IPS-15b (cell line): ENCODE measurements around the gene PLPP2.
A peak's percentile ranks its signal among the peaks of the same experiment; 100 is the strongest.

ENCODE experiments used
- H3K27me3 ChIP-seq: one replicate; pipeline ENCODE4 v1.6.1; 2013; ENCODE audit warnings: low read length; ENCODE audit not compliant: control insufficient read depth, insufficient read depth
- H3K36me3 ChIP-seq: one replicate; pipeline ENCODE4 v1.6.1; 2013; ENCODE audit warnings: low read length; ENCODE audit not compliant: control insufficient read depth, insufficient read depth
- H3K4me1 ChIP-seq: one replicate; pipeline ENCODE4 v1.6.1; 2013; ENCODE audit warnings: mild to moderate bottlenecking, low read length; ENCODE audit not compliant: control insufficient read depth, insufficient read depth
- H3K4me3 ChIP-seq: one replicate; pipeline ENCODE4 v1.5.1; 2013; ENCODE audit warnings: low read depth, low read length
- H3K9ac ChIP-seq: one replicate; pipeline ENCODE4 v1.6.1; 2013; ENCODE audit warnings: low read depth, mild to moderate bottlenecking, low read length
- H3K9me3 ChIP-seq: one replicate; pipeline ENCODE4 v1.6.1; 2013; ENCODE audit warnings: mild to moderate bottlenecking, low read length; ENCODE audit not compliant: control insufficient read depth, insufficient read depth

PLPP2 gene

DNA sequence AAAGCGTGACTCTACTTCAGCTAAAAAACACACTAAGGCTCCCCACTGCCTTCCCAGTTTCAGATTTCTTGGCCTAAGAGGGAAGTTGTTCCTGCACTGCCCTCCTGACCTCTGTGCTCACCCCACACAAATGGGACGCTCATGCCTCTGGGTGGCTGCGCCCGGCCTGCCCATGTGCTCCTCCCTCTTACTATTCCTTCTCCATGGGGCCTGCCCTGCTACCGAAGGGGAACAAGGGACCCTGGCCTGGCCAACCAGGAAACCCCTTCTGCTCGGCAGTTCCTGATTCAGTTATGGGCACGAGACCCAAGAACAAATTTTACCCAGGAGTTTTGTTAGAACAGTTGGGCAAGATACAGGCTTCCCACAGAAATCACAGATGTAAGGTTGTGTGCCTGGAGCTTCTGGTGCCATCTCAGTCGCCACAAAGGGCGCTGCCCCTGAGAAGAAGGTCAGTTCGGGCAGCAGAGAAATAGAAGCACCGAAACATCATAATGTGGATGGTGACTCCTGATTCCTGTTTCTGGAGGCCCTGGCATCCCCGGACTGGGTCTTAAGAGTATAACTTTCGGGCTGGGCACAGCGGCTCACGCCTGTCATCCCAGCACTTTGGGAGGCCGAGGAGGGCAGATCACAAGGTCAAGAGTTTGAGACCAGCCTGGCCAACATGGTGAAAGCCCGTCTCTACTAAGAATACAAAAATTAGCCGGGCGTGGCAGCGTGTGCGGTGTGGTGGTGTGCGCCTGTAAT, 5.4 kb upstream of the PLPP2 start:
- Histone ChIP-seq H3K4me3 (no peak overlapping the region), H3K4me1 (peaks cover 8% of the 10 kb centered on the region), H3K9ac (no peak overlapping the region), H3K36me3 (no peaks in the 10 kb centered on the region), H3K9me3 (no peaks in the 10 kb centered on the region), H3K27me3 (peaks cover 12% of the 10 kb centered on the region)

DNA sequence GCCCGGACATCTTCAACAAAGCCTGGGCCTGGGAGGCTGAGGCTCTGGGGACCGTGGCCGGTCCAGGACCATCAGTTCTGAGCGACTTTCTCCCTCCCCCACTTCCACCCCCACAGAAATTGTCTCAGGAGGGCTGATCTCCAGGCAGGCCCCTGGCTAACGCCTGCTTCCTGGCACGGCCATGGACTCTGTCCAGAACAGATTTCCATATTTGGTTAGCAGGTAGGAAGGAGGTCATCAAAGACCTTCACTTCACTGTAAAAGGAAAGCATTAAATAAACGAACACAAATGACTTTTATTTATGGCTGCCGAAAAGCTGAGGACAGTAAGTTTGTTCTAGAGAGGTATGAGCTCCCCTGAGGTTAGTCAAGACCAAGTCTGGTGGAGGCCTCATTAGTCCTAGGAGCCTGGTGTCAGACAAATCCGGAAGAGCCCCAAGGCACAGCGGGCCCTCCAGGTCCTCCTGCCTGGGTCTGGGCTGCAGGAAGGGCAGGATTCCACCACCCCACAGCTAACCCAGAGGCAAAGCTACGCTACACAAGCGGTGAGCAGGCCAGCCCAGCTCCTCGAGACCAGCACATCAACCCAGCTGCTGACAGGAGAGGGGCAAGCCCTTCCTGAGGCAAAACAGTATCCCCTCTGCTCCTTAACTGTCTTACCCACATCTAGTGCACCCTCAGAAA, 4.6 kb upstream of the PLPP2 start:
- H3K4me3 ChIP-seq: no peak overlapping the region
- peaks cover 8% of the 10 kb centered on the region for H3K4me1 ChIP-seq
- no peaks in the 10 kb centered on the region for H3K36me3 ChIP-seq
- peaks cover 12% of the 10 kb centered on the region for H3K27me3 ChIP-seq
- H3K9ac ChIP-seq: peak overlapping the region; percentile 76
- no peaks in the 10 kb centered on the region for H3K9me3 ChIP-seq

DNA sequence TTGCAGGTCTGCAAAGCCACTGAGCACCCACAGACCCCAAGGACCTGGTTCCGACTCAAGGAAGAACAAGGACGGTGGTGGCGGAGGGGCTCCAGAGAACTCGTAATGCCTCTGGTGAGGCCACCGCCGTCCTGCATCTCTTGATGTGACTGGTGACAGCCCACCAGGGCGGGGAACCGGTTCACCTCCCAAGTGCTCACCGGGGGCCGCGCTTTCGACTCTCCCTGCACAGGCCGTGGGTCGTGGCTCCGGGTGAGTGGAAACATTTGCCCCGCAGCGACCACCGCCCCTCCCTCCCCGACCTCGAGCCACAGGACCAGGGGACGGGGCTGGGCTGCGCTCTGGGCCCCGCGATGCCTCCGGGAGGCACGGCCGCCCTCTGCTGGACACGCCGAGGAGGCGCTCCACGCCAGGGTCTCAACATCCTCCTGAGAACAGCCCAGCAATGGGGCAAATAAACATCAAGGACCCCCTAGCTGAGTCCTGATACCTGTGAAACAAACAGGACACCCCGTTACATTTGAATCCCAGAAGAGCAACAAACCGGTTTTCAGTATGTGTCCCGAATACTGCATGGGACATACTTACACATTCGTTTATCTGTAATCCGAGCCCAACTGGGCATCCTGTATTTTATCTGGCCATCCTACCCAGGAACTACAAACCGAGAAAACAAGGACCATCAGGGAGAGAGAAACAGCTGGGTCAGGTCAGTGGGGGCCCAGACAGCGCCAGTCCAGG, 3.9 kb upstream of the PLPP2 start:
- Histone ChIP-seq H3K9ac (peak overlapping the region; percentile 76), H3K4me1 (peaks cover 8% of the 10 kb centered on the region), H3K9me3 (no peaks in the 10 kb centered on the region), H3K36me3 (no peaks in the 10 kb centered on the region), H3K27me3 (peaks cover 12% of the 10 kb centered on the region), H3K4me3 (peak overlapping the region; percentile 52)

DNA sequence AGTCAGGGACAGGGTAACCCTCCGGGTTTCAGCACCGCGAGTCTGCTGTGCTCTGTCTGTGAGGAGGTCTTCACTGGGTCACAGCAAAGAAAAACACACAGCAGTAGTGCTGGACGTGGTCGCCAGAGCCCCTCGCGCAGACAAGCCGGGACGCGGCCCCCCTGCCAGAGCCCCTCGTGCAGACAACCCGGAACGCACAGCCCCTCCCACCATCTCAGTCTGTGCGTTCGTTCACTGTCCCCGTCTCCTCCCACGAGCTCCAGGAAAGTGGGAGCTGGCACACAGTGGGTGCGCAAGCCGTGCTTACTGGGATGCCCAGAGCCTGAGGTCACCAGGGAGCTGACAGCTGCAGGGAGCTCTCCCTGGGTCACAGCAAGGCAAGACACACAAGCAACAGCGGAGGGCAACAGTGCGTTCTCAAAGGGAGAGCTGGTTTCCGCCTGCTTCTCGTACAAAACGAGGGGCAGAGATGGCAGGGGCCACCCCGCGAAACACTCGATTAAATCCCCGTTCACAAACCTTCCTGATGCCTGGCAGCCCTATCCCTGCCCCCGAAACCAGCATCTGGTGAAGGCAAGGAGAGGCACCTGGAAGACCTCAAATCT, 3.2 kb upstream of the PLPP2 start:
- H3K36me3 ChIP-seq: no peaks in the 10 kb centered on the region
- peak overlapping the region; percentile 52 for H3K4me3 ChIP-seq
- H3K4me1 ChIP-seq: peaks cover 8% of the 10 kb centered on the region
- H3K27me3 ChIP-seq: peaks cover 12% of the 10 kb centered on the region
- H3K9ac ChIP-seq: peak overlapping the region; percentile 73
- no peaks in the 10 kb centered on the region for H3K9me3 ChIP-seq

DNA sequence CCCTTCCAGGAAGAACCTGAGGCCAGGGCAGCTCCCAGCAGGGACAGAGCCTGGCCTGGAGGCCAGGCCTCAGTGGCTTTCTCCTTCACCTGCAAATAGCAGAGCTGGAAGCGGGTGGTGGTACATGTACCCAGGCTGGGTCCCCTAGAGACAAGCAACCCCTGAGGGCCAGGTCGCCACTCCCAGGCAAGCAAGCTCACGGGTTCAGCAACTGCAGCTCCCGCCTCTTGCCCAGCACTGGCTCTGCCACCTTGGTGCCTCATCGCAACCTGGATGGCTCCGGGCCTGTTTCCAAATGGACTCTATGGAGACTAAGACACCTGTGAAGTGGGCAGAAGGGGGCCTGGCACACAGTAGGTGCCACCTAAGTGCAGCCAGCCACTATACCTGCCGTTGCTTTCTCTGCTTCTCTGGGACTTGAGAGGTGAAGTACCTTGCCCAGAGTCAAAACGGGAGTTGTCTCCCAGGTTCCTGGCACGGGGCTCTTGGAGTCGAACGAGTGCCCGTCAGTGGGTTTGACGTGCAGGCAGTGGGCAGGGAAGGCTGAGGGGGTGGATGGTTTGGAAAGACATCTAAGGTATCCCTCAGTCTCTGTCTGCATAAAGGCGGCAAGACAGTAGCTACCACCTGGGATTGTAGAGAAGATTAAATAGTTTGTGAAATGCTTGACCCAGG, 2.4 kb upstream of the PLPP2 start:
- Histone ChIP-seq H3K9me3 (no peaks in the 10 kb centered on the region), H3K4me3 (no peak overlapping the region), H3K36me3 (no peaks in the 10 kb centered on the region), H3K4me1 (peaks cover 11% of the 10 kb centered on the region), H3K9ac (no peak overlapping the region), H3K27me3 (peaks cover 12% of the 10 kb centered on the region)

DNA sequence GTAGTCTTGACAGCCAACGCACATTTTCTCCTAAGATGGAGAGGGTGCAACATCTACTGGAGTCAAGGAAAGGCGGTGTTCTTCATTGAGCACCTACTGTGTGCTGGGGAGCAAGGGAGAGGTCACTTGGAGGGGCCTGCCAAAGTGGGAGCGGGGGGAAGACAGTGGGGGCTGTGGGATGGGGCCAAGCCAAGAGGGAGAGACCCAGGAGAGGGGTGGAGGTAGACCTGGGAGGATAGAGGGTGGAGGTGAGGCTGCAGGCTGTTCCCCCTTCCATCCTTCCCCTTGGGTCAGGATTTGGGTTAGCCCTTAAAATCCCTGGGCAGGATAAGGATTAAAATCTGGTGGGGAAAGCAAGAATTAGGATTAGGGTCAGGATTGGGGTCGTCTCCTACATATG, 1.7 kb upstream of the PLPP2 start:
- Histone ChIP-seq H3K36me3 (no peaks in the 10 kb centered on the region), H3K27me3 (peaks cover 12% of the 10 kb centered on the region), H3K9ac (no peak overlapping the region), H3K4me1 (peaks cover 12% of the 10 kb centered on the region), H3K9me3 (no peaks in the 10 kb centered on the region), H3K4me3 (no peak overlapping the region)

DNA sequence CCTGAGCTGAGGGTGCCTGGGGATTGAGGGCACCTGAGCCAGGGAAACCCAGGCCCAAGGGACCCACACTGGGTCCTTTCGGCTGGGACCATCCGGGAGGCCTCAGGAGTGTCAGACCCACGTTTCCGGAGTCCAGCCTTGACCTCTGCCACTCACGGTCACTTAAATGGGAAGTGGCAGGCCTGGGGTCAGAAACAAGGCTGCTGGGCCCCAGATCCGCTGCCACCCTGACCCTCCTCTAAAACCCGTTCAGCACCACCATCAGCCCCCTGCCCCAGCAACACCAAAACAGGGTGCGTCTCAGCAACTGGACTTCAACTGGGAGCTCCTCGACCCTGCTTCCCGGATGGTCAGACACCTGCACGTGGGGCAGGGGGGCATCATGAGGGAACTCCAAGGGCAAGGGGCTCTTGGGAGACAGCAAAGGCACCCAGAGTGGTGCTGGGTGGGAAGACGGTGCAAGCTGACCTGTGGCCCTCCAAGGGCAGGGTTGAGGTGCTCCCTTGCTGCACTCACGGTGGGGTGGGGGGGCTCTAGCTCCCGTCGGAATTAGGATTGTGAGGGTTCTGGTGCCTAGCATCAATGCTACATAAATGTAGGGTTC, 1.2 kb upstream of the PLPP2 start:
- H3K4me1 ChIP-seq: peaks cover 12% of the 10 kb centered on the region
- peaks cover 12% of the 10 kb centered on the region for H3K27me3 ChIP-seq

DNA sequence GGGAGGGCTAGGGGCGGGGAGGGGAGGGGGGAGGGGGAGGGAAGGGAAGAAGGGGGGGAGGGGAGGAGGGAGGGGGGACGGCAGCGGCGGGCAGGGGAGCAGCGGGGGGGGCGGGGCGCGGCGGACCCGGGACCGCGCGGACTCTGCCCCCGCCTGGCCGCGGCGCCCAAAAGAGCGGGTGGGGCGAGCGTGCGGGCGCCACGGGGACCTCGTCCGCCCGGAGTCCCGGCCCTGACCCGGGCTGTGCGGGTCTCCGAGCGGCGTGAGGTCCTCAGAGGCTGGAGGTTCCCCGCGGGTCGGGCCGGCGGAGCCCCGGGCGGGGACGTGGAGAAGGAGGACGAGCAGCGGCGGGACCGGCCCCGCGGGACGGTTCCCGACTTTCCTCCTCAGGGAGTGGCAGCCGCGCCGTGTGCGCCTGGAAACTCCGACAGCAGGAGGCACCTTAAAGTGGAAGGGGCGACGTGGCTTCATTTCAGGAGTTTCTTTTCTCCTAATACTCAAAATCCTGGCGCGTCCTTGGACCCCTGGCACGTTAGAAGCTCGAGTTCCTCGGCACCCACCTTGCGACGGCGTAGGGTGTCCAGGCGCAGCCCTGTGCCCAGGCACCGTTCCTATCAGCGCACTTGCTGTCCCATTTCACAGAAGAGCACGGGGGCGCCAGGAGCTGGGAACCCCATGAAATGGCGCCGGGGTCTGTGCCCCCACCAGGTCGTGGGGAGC, 518 bp upstream of the PLPP2 start:
- Histone ChIP-seq H3K9ac (no peak overlapping the region), H3K36me3 (no peaks in the 10 kb centered on the region), H3K4me3 (no peak overlapping the region), H3K9me3 (no peaks in the 10 kb centered on the region), H3K27me3 (peaks cover 12% of the 10 kb centered on the region), H3K4me1 (peaks cover 12% of the 10 kb centered on the region)

More for the DNA sequence above, 1.2 kb upstream of the PLPP2 start:
- H3K36me3 ChIP-seq: no peaks in the 10 kb centered on the region
- no peak overlapping the region for H3K4me3 ChIP-seq
- no peaks in the 10 kb centered on the region for H3K9me3 ChIP-seq
- H3K9ac ChIP-seq: no peak overlapping the region

DNA sequence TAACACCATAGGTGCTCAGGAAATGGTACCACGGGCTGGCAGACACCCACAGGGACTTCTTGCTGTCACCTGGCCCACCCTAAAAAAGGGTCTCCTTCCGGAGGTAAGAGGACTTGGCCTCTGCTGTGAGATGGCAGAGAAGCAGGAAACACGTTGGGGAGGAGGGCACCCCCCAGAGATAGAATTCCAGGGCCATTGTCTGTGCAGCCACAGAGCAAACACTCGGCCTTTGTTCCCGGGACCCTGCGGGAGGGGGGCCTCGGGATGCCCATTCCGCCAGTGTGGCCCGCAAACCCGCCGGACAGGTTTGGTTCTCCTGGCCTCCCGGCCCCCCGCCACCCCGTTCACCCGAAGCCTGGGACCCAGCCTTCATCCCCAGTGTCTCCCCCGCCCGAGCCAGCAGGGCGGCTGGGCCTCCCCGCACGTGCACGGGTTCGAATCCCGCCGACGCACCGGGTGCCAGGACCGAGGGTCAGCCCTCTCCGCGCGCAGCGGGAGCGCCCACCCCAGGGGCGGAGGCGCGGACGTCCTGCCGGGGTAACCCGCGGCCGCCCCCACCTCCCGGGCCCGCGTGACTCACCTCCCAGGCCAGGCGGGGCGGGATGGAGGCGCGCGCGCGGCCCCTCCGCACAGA, 714 bp downstream of the PLPP2 start:
- H3K27me3 ChIP-seq: peaks cover 12% of the 10 kb centered on the region
- peaks cover 11% of the 10 kb centered on the region for H3K4me1 ChIP-seq
- H3K4me3 ChIP-seq: peak overlapping the region; percentile 16
- H3K36me3 ChIP-seq: no peaks in the 10 kb centered on the region
- no peaks in the 10 kb centered on the region for H3K9me3 ChIP-seq
- peak overlapping the region; percentile 60 for H3K9ac ChIP-seq

DNA sequence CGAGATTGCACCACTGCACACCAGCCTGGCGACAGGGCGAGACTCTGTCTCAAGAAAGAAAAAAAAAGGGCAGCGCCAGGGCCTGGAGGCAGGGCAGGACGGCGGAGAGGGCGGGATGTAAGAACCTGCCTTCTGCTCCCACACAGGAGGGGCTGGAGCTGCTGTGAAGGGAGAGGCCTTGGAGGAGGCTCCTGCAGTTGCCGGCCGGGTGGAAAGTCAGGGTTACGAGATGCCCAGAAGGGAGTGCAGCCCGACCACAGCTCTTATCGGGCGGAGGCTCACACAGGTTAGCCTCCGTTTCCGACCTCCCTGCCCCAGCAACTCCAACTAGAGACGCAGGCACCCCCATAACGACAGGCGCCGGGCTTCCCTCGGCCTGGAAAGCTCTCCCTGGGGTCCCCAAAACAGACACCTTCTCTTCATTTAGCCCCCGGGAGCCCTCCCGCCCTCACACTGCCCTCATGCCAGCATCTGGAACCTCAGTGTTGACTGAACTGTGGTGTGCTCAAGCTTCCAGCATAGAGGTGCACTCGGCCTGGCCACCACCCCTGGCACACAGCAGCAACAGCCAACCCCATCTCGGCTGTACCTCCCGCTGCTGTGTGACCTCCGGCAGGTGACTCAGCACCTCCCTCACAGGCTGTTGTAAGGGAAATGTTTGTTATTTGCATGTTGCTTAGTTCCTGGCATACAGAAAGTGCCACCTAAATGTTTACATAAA, 1.4 kb downstream of the PLPP2 start:
- Histone ChIP-seq H3K4me1 (peaks cover 8% of the 10 kb centered on the region), H3K9me3 (no peaks in the 10 kb centered on the region), H3K4me3 (peak overlapping the region; percentile 16), H3K27me3 (peaks cover 12% of the 10 kb centered on the region), H3K9ac (peak overlapping the region; percentile 76), H3K36me3 (no peaks in the 10 kb centered on the region)
